ENCODE data around the gene CCNF. TPM values are rescaled to one million over a fixed set of nuclear protein-coding genes. Genes with fewer than 3 reads are reported as not detected.
A peak's percentile ranks its signal among the peaks of the same experiment; 100 is the strongest.

Gene CCNF
- total and polyA plus RNA-seq, 9 of the 15 experiments (the other 6 are each of a cell fraction or from before 2014, with no cell fraction given), result 4.1 to 70.1 (median 29.5) TPM

DNA sequence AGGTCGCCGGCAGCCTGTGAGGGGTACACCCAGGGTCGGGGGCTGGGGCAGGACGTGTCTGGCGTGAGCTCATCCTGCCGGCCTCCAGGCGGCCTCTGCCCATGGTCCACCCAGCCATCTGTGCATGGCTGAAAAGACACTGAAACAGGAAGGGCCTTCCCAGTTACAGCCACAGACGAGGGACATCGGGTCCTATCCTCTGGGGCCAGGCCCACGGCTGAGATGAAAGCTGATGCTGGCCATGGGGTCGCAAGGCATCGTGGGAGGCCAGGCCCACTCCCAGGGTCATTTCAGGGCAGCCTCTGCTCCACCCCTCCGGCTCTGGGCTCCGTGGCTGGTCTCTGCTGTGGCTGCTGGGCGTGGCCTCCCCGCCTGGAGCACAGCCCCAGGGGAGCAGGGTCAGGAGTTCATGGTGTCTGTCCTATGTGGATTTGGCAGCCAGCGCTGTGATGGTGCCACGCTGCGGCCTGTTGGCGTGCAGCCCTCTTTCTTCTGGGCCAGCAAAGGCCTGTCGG, 67.9 kb downstream of the CCNF start (continued):
- TF ChIP-seq TCF3 (CRISPR knock-in tag; IDR thresholded peaks at IDR 0.05), result peak; percentile 12; the same call in 1 of the 2 replicates
- TF ChIP-seq HEY1 (CRISPR knock-in tag; IDR thresholded peaks at IDR 0.05; ENCODE audit: borderline replicate concordance), result no peak
- no peak for TF ChIP-seq ZNF717 (CRISPR knock-in tag; IDR thresholded peaks at IDR 0.05)
- TF ChIP-seq CBFB (CRISPR knock-in tag; IDR thresholded peaks at IDR 0.05), result no peak
- TF ChIP-seq, protein P1, sequence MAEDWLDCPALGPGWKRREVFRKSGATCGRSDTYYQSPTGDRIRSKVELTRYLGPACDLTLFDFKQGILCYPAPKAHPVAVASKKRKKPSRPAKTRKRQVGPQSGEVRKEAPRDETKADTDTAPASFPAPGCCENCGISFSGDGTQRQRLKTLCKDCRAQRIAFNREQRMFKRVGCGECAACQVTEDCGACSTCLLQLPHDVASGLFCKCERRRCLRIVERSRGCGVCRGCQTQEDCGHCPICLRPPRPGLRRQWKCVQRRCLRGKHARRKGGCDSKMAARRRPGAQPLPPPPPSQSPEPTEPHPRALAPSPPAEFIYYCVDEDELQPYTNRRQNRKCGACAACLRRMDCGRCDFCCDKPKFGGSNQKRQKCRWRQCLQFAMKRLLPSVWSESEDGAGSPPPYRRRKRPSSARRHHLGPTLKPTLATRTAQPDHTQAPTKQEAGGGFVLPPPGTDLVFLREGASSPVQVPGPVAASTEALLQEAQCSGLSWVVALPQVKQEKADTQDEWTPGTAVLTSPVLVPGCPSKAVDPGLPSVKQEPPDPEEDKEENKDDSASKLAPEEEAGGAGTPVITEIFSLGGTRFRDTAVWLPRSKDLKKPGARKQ (CRISPR knock-in tag; IDR thresholded peaks at IDR 0.05), result no peak
- no peak for TF ChIP-seq ZC3H11A (IDR thresholded peaks at IDR 0.05; ENCODE audit: low read depth, low read length)
- no peak for TF ChIP-seq ZNF184 (CRISPR knock-in tag; IDR thresholded peaks at IDR 0.05)
- TF ChIP-seq BRD4 (IDR thresholded peaks at IDR 0.05), result no peak
- TF ChIP-seq NR4A1 (CRISPR knock-in tag; IDR thresholded peaks at IDR 0.05), result no peak
- TF ChIP-seq NR4A1 (tag; IDR thresholded peaks at IDR 0.05), result 0 out of 2 replicates have a peak, but pooled peaks have one; percentile 36
- no peak for TF ChIP-seq TRIM24 (IDR thresholded peaks at IDR 0.05)
- TF ChIP-seq, protein P2, sequence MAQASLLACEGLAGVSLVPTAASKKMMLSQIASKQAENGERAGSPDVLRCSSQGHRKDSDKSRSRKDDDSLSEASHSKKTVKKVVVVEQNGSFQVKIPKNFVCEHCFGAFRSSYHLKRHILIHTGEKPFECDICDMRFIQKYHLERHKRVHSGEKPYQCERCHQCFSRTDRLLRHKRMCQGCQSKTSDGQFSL (CRISPR knock-in tag; IDR thresholded peaks at IDR 0.05), result no peak
- TF ChIP-seq, protein P2 (tag; IDR thresholded peaks at IDR 0.05), result no peak
- TF ChIP-seq CHD2 (IDR thresholded peaks at IDR 0.05; ENCODE audit: low read depth, low read length), result no peak
- TF ChIP-seq ZNF561 (CRISPR knock-in tag; conservative IDR thresholded peaks at IDR 0.05), result no peak
- TF ChIP-seq BACH1 (tag; IDR thresholded peaks at IDR 0.05), result no peak
- peak; percentile 73 for TF ChIP-seq NCOR1 (IDR thresholded peaks at IDR 0.05)
- TF ChIP-seq GABPA (tag; conservative IDR thresholded peaks at IDR 0.05; ENCODE audit: low read depth), result no peak
- TF ChIP-seq SMARCB1 (IDR thresholded peaks at IDR 0.05; ENCODE audit: insufficient read length, low read depth), result no peak
- TF ChIP-seq SIRT6 (IDR thresholded peaks at IDR 0.05; ENCODE audit: low read depth, low read length), result no peak
- no peak for TF ChIP-seq THRAP3 (IDR thresholded peaks at IDR 0.05; ENCODE audit: borderline replicate concordance)

Data from K562 (cell line).